Measurements from ENCODE around the gene PRR23E. TPM values are rescaled to one million over a fixed set of nuclear protein-coding genes. Genes with fewer than 3 reads are reported as not detected.

PRR23E gene
- total RNA-seq, 4 donors from 2014 or later = not detected

DNA sequence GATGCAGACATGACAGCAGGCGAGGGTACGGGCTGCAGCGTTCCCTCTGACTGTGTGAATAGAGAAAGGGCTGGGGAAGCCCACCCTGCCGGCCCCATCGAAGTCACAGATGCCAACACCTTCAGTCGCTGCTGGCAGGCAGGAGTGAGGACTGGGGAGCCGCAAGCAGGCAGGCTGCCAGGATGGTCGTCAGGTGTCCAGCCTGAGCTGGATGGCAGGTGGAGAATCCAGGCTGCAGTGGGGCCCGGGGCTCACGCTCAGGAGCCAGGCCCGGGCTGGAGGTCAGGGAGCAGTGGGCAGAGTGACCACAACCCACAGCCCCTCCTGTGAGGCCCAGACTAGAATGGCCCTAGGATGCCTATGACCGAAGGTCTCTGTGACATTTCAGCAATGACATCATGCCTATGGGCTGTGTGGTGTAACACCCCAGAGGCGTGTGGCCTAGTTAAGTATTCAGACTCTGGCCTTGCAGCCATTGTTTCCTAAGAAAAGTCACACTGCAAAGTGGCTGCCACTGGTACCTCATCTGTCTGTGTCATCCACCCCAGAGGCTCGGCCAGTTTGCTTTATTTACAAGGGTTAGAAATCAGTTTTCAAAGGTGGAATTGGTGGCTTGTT is 15.7 kb downstream of the PRR23E start:
- WGBS, 2 donors = 63 to 71% methylated on average over 12 to 14 of the region's 14 CpGs
- Histone ChIP-seq H3K27ac (no peak overlapping the region), H3K9me3 (no peaks in the 10 kb centered on the region), H3K4me1 (no peaks in the 10 kb centered on the region), H3K27me3 (no peaks in the 10 kb centered on the region), H3K4me3 (no peak overlapping the region), H3K36me3 (no peaks in the 10 kb centered on the region)
- TF ChIP-seq POLR2A (IDR thresholded peaks at IDR 0.05) (no peak), EP300 (IDR thresholded peaks at IDR 0.05) (no peak)
- TF ChIP-seq, protein P1, sequence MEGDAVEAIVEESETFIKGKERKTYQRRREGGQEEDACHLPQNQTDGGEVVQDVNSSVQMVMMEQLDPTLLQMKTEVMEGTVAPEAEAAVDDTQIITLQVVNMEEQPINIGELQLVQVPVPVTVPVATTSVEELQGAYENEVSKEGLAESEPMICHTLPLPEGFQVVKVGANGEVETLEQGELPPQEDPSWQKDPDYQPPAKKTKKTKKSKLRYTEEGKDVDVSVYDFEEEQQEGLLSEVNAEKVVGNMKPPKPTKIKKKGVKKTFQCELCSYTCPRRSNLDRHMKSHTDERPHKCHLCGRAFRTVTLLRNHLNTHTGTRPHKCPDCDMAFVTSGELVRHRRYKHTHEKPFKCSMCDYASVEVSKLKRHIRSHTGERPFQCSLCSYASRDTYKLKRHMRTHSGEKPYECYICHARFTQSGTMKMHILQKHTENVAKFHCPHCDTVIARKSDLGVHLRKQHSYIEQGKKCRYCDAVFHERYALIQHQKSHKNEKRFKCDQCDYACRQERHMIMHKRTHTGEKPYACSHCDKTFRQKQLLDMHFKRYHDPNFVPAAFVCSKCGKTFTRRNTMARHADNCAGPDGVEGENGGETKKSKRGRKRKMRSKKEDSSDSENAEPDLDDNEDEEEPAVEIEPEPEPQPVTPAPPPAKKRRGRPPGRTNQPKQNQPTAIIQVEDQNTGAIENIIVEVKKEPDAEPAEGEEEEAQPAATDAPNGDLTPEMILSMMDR (IDR thresholded peaks at IDR 0.05) = no peak
- no peak for DNase-seq (ENCODE audit: low spot score in 2 of 2)

DNA sequence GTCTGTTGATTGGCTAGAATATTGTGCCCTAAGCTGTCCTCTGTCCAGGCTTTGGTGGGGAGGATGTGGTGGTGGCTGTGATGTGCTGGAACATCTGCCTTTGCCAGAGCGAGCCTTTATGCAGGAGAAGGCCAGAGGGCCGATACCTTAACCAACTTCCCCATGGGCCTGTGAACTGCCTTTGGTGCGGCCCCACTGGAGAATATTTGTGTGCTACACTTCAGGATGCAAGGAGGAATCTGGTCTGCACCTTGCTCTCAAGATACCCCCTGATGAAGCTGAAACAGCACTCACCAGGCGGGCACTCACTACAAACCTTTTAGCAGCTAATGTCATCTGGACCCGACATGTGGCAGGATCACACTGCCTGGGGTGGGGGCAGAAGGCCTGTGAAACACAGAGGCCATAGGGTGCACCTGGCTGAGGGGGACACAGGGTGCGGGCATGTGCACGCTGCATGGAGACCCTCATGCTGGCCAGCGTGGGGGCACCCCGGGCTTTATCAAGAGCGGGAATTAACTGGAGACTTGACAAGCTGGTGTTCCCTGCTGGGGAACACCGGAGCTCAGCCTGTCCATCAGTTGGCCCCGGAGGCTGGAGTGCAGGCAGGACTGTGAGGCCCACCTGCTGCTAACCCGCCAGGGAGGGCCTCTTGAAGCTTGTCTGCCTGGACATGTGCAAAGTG is 16.4 kb downstream of the PRR23E start:
- H3K27me3 ChIP-seq = no peaks in the 10 kb centered on the region
- no peak for DNase-seq (ENCODE audit: low spot score in 2 of 2)
- no peaks in the 10 kb centered on the region for H3K4me1 ChIP-seq
- WGBS, 2 donors = 78 to 85% methylated on average over 9 to 13 of the region's 13 CpGs
- TF ChIP-seq, protein P1 (IDR thresholded peaks at IDR 0.05) = no peak
- TF ChIP-seq EP300 (IDR thresholded peaks at IDR 0.05) = no peak
- TF ChIP-seq POLR2A (IDR thresholded peaks at IDR 0.05) = no peak
- H3K27ac ChIP-seq = no peak overlapping the region
- no peak overlapping the region for H3K4me3 ChIP-seq
- H3K9me3 ChIP-seq = no peaks in the 10 kb centered on the region
- no peaks in the 10 kb centered on the region for H3K36me3 ChIP-seq

DNA sequence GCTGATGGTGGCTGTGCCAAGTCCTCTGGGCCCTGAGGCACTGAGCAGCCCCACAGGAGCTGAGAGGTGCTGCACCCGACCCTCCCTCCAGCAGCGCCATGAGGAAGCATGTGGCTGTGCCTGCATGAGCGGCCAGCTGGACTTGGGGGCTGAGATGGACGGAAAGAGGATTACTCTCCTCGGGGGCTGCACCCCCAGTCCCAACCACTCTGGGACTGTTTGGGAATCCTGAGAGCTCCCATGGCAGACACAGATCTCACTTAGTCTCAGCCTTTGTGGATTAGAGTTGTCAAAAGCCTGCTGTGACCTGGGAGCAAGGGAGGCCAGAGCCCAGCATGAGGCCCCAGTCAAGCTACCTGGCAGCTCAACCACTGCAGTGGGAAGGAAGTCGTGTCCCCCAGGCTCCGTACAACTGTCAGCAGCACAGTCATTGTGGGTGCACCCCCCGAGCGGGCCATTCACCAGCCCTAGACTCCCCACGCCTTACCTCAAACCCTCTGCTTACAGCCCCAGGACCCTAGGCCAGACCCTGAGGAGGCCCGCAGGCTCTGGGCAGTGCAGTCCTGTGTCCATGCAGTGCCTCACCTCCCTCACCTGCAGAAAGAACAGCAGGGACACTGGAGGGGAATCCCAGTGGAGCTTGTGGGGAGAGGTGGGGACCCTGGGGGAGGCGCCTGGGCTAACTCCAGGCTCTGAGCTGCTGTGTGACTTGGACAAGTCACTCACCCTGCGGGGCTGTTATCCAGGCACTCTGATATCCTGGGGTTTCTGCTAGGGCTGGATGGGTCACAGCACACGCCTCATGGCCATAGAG is 17.1 kb downstream of the PRR23E start:
- Histone ChIP-seq H3K9me3 (no peaks in the 10 kb centered on the region), H3K27ac (no peak overlapping the region), H3K36me3 (no peaks in the 10 kb centered on the region), H3K4me1 (no peaks in the 10 kb centered on the region), H3K27me3 (no peaks in the 10 kb centered on the region), H3K4me3 (no peak overlapping the region)
- WGBS, 2 donors = 64 to 67% methylated on average over 10 to 13 of the region's 14 CpGs
- TF ChIP-seq, protein P1 (IDR thresholded peaks at IDR 0.05) = no peak
- TF ChIP-seq EP300 (IDR thresholded peaks at IDR 0.05) (no peak), POLR2A (IDR thresholded peaks at IDR 0.05) (no peak)
- no peak for DNase-seq (ENCODE audit: low spot score in 2 of 2)

DNA sequence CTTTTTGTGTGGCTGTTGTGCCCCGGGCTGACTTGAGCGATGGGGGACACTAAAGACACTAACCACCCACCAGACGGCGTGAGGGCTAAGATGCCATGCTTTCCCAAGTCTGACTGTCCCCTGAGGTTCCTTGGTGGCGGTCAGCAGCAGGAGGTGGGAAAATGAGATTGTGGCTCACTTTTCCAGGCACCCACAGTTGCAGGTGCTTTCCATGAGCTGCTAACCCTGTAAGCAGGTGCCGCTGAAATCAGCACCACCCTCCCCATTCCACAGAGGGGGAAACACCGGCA is 17.7 kb downstream of the PRR23E start:
- TF ChIP-seq, protein P1 (IDR thresholded peaks at IDR 0.05) = no peak
- TF ChIP-seq EP300 (IDR thresholded peaks at IDR 0.05) = no peak
- no peak for TF ChIP-seq POLR2A (IDR thresholded peaks at IDR 0.05)
- WGBS, 2 donors = 83 to 89% methylated on average over 7 of the region's 7 CpGs
- Histone ChIP-seq H3K36me3 (no peaks in the 10 kb centered on the region), H3K4me3 (no peak overlapping the region), H3K9me3 (no peaks in the 10 kb centered on the region), H3K4me1 (no peaks in the 10 kb centered on the region), H3K27ac (no peak overlapping the region), H3K27me3 (no peaks in the 10 kb centered on the region)
- DNase-seq (ENCODE audit: low spot score in 2 of 2) = no peak
